Prostate gland (tissue), 2 donors: ENCODE data around the gene PTN. TPM values are rescaled to one million over a fixed set of nuclear protein-coding genes. Genes with fewer than 3 reads are reported as not detected.
"Not testable (repeated sequence)": the region's sequence is repeated elsewhere in the genome, so short reads cannot be mapped to it uniquely, and the experiment has no call there.

ENCODE experiments used
- DNase-seq: peaks from one replicate; pipeline ENCODE4 v3.0.0-alpha.2; 2019; ENCODE audit warnings: low spot score
- H3K27ac ChIP-seq, 2 donors: fragments of 200-600 bp; sonication (generic); 2 replicates each; pipeline ENCODE4 v1.5.1; 2017 to 2019
- H3K27me3 ChIP-seq: fragments of 200-600 bp; sonication (generic); replicated peaks from 2 replicates; pipeline ENCODE4 v1.5.1; 2019; ENCODE audit not compliant: insufficient read depth
- H3K36me3 ChIP-seq, 2 donors: fragments of 200-600 bp; sonication (generic); 1 replicate in 1 of 2; 2 replicates in 1 of 2; pipeline versions ENCODE4 v1.5.1 to v1.8.1; 2017 to 2019
- H3K4me1 ChIP-seq: fragments of 200-600 bp; sonication (generic); replicated peaks from 2 replicates; pipeline ENCODE4 v1.5.1; 2019
- H3K4me3 ChIP-seq, 2 donors: fragments of 200-600 bp; sonication (generic); 2 replicates each; pipeline ENCODE4 v1.5.1; 2017 to 2019
- H3K9me3 ChIP-seq: fragments of 200-600 bp; sonication (generic); 2 replicates; pipeline ENCODE4 v1.5.1; 2017
- POLR2A ChIP-seq: fragments of 450-650 bp; IDR thresholded peaks from one replicate; pipeline ENCODE4 v1.6.1; 2016; ENCODE audit warnings: antibody characterized with exemption, mild to moderate bottlenecking
- POLR2AphosphoS5 ChIP-seq: sonication (generic); formaldehyde crosslinking; IDR thresholded peaks from one replicate; pipeline ENCODE4 v1.6.1; 2017; ENCODE audit warnings: antibody characterized with exemption
- WGBS: methylation state at CpG from one replicate; pipeline ENCODE4 v1.1.5; 2018; 5-methylcytosine and 5-hydroxymethylcytosine counted together
- intact Hi-C: fragments of 100-400 bp; cut with DNase I; formaldehyde crosslinking; loops from one replicate; pipeline ENCODE4 v1.14.2; 2022
- total RNA-seq, 2 donors: library from RNA; depleted of rRNA; stranded (reverse); fragments of >200 nt; gene quantifications; one replicate each; pipeline ENCODE4 v1.1.0, GENCODE V29; 2016
- TF ChIP-seq, protein P1 (sequence below), 4 experiments: fragments of 200-600 bp in 2 of 4; fragments of 450-650 bp in 2 of 4; sonication (generic) in 2 of 4; IDR thresholded peaks; 1 replicate in 3 of 4; 2 replicates in 1 of 4; pipeline ENCODE4 v1.5.1; 2016 to 2019; ENCODE audit warnings: antibody characterized with exemption in 4 of 4, mild to moderate bottlenecking in 2 of 4, moderate library complexity in 2 of 4

PTN gene
- total RNA-seq, 2 donors from 2014 or later = 56.6 to 96.6 TPM

DNA sequence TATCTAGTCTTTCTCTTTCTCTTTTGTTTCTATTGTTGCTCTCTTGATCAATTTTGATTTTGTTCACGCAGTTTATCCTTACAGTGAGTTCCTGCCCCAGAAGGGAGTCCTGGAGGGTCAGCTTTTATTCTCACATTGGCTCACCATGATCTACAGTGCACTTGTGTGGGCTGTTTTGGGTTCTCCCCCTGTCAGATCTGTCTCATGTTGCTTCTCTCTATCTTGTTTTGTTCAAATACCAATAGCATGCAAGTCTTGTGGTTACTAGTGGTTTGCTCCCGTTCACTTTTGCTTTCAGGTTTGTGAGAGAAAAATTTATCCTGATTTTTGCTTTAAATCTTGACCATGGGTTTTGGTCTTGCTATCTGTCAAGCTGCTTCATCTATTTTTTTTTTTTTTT, 74.3 kb downstream of the PTN start:
- no peak for DNase-seq
- Histone ChIP-seq H3K27me3 (no peaks in the 10 kb centered on the region), H3K9me3 (no peaks in the 10 kb centered on the region), H3K27ac (no peak overlapping the region), H3K36me3 (no peaks in the 10 kb centered on the region), H3K4me3 (no peak overlapping the region), H3K4me1 (no peaks in the 10 kb centered on the region)
- 100% methylated on average over 2 of the region's 2 CpGs for WGBS
- TF ChIP-seq, protein P1, sequence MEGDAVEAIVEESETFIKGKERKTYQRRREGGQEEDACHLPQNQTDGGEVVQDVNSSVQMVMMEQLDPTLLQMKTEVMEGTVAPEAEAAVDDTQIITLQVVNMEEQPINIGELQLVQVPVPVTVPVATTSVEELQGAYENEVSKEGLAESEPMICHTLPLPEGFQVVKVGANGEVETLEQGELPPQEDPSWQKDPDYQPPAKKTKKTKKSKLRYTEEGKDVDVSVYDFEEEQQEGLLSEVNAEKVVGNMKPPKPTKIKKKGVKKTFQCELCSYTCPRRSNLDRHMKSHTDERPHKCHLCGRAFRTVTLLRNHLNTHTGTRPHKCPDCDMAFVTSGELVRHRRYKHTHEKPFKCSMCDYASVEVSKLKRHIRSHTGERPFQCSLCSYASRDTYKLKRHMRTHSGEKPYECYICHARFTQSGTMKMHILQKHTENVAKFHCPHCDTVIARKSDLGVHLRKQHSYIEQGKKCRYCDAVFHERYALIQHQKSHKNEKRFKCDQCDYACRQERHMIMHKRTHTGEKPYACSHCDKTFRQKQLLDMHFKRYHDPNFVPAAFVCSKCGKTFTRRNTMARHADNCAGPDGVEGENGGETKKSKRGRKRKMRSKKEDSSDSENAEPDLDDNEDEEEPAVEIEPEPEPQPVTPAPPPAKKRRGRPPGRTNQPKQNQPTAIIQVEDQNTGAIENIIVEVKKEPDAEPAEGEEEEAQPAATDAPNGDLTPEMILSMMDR (IDR thresholded peaks at IDR 0.05) = no peak
- TF ChIP-seq POLR2A (no peak), POLR2AphosphoS5 (no peak)
- intact Hi-C loops = no loop called here

DNA sequence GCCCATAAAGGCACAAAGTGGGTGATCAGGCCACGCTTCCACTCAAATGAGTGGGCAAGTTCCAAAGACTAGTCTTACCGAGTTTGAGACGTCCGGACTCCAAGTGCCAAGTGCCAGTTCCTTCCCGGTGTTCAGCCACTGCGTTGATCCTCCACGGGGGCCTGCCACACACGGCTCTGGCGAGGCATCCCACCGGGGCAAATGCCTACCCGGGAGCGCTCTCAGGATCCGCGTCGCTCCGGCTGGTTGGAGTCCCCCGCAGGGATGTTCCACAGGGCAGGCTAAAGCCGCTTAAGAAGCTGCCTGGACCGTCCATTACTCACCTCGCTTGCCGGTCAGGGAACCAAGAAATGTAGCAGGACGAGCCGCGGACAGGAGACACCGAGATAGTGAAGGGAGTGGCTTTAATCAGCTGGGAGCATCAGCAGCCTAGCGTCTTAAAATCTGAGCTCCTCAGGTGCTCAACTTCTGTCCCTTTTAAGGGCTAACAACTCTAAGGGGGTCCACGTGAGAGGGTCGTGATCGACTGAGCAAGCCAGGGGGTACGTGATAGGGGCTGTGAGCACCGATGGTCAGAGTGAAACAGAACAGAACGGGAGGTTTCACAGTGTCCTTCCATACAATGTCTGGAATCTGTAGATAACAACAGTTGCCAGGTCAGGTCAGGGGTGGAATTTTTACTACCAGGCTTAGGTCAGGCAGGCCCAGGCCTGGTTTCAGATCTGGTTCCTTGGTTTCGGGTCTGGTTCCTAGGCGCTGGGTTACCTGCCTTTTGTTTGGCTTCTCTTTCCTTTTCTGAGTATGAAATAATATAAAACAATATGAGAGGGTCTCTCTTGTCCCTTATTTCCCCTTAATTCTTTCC, 75.3 kb downstream of the PTN start:
- intact Hi-C loops, H3K9me3 ChIP-seq, H3K4me3 ChIP-seq, H3K27me3 ChIP-seq, H3K36me3 ChIP-seq, H3K27ac ChIP-seq, H3K4me1 ChIP-seq, DNase-seq: not testable (repeated sequence)
- 95% methylated on average over 34 of the region's 34 CpGs for WGBS

DNA sequence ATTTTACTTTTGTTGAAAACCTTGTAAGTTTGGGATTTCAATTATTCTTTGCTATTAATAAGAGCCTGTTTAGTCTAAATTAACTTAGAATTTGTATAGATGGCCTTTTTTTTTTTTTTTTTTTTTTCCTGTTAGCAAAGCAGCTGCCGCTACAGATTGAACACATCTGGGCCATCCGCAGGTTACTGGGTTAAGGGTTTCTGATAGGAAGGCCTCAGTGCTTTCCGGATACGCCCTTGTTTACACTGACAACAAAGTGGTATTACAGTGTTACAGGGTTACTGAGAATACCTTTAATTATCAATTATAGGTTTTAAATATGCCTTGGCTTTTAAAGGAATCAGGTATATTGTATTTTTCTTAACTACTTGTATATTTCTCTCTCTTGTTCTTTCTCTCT, 76.8 kb downstream of the PTN start:
- H3K36me3 ChIP-seq = no peaks in the 10 kb centered on the region
- intact Hi-C loops = no loop called here
- no peak for TF ChIP-seq POLR2AphosphoS5
- TF ChIP-seq, protein P1 (IDR thresholded peaks at IDR 0.05) = no peak
- no peak for TF ChIP-seq POLR2A
- DNase-seq = no peak
- H3K9me3 ChIP-seq = no peaks in the 10 kb centered on the region
- no peak overlapping the region for H3K27ac ChIP-seq
- no peak overlapping the region for H3K4me3 ChIP-seq
- no peaks in the 10 kb centered on the region for H3K4me1 ChIP-seq
- H3K27me3 ChIP-seq = no peaks in the 10 kb centered on the region
- WGBS = 81% methylated on average over 4 of the region's 4 CpGs

DNA sequence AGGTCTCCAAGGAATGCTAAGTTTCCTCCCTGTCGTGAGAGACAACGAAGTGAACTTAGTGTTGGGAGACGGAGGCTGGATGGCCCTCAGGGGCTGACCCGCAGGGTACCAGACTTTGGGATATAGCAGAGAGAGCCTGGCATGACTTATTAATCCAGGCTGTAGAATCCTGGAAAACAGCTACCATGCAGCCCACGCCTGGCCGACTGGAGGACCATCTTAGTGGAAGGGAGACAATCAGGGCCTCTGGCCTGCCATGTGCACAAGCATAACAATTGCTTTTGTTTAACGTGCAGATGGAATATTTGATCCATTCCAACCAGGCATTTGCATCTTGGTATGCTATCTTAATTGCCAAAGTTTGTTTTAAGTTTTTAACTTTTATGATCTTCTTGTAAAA, 78.1 kb downstream of the PTN start:
- H3K4me1 ChIP-seq, H3K36me3 ChIP-seq, intact Hi-C loops, H3K27me3 ChIP-seq, H3K4me3 ChIP-seq, DNase-seq, H3K9me3 ChIP-seq, H3K27ac ChIP-seq: not testable (repeated sequence)
- WGBS = 73% methylated on average over 7 of the region's 7 CpGs

DNA sequence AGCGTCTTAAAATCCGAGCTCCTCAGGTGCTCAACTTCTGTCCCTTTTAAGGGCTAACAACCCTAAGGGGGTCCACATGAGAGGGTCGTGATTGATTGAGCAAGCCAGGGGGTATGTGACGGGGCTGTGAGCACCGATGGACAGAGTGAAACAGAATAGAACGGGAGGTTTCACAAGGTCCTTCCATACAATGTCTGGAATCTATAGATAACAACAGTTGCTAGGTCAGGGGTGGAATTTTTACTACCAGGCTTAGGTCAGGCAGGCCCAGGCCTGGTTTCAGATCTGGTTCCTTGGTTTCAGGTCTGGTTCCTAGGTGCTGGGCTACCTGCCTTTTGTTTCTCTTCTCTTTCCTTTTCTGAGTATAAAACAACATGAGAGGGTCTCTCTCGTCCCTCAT, 80.9 kb downstream of the PTN start:
- Histone ChIP-seq H3K27ac (no peak overlapping the region), H3K27me3 (no peaks in the 10 kb centered on the region), H3K4me1 (no peaks in the 10 kb centered on the region), H3K4me3 (no peak overlapping the region), H3K9me3 (no peaks in the 10 kb centered on the region), H3K36me3 (no peaks in the 10 kb centered on the region)
- intact Hi-C loops = no loop called here
- TF ChIP-seq, protein P1 (IDR thresholded peaks at IDR 0.05) = no peak
- TF ChIP-seq POLR2AphosphoS5 (no peak), POLR2A (no peak)
- WGBS = 85% methylated on average over 7 of the region's 7 CpGs
- no peak for DNase-seq

DNA sequence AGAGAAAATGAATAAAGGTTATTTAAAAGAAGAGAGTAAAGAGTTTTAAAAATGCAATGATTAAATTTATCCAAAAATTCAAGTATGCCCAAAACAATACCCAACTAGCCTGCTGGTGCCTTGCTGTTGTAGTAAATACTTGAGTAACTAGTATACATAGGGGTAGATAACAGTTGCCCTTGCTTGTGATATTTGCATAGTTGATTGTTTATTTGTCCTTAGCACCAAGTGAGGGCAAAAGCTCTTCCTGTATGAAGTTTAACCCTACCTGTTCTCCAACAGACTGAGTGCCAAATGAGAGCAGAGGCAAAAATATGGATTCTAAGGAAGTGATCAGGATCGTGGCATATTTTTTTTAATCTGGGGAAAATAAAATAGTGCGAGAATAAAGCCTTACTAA, 85.0 kb downstream of the PTN start:
- WGBS = 91% methylated on average over 2 of the region's 2 CpGs
- DNase-seq = no peak

More for the DNA sequence above, 85.0 kb downstream of the PTN start:
- Histone ChIP-seq H3K4me1 (no peaks in the 10 kb centered on the region), H3K27ac (no peak overlapping the region), H3K36me3 (no peaks in the 10 kb centered on the region), H3K9me3 (no peaks in the 10 kb centered on the region), H3K27me3 (no peaks in the 10 kb centered on the region), H3K4me3 (no peak overlapping the region)
- intact Hi-C loops = no loop called here
- TF ChIP-seq POLR2AphosphoS5 (no peak), POLR2A (no peak)
- TF ChIP-seq, protein P1 (IDR thresholded peaks at IDR 0.05) = no peak
